Mesendoderm (in vitro differentiated cells): ENCODE data around the gene PRM3.

Experiments used
- DNase-seq: peaks from one replicate; pipeline ENCODE4 v3.0.0; 2013
- H2AK5ac ChIP-seq: 2 replicates; pipeline ENCODE4 v1.6.1; 2013; ENCODE audit warnings: low read length, inconsistent platforms
- H2BK120ac ChIP-seq: 2 replicates; pipeline ENCODE4 v1.6.1; 2013; ENCODE audit warnings: low read depth, mild to moderate bottlenecking, low read length, moderate library complexity, mixed read lengths
- H2BK15ac ChIP-seq: replicated peaks from 2 replicates; pipeline ENCODE4 v1.6.1; 2013; ENCODE audit warnings: low read depth, mild to moderate bottlenecking, moderate library complexity
- H2BK5ac ChIP-seq: 2 replicates; pipeline ENCODE4 v1.6.1; 2013; ENCODE audit warnings: low read length, inconsistent platforms
- H3K18ac ChIP-seq: 2 replicates; pipeline ENCODE4 v1.6.1; 2013; ENCODE audit warnings: mild to moderate bottlenecking, low read length, mixed read lengths
- H3K23ac ChIP-seq: one replicate; pipeline ENCODE4 v1.6.1; 2013; ENCODE audit warnings: low read length
- H3K27ac ChIP-seq: 2 replicates; pipeline ENCODE4 v1.5.1; 2013; ENCODE audit warnings: low read depth, mild to moderate bottlenecking, inconsistent platforms, low read length, moderate library complexity
- H3K27me3 ChIP-seq: 2 replicates; pipeline ENCODE4 v1.6.1; 2013; ENCODE audit warnings: low read length, control low read depth, mild to moderate bottlenecking, inconsistent platforms; ENCODE audit not compliant: insufficient read depth, poor library complexity
- H3K36me3 ChIP-seq: 2 replicates; pipeline ENCODE4 v1.6.1; 2013; ENCODE audit warnings: low read length, inconsistent platforms; ENCODE audit not compliant: control insufficient read depth, insufficient read depth
- H3K4ac ChIP-seq: one replicate; pipeline ENCODE4 v1.6.1; 2013; ENCODE audit warnings: low read depth, mild to moderate bottlenecking, low read length, moderate library complexity
- H3K4me1 ChIP-seq: 2 replicates; pipeline ENCODE4 v1.6.1; 2013; ENCODE audit warnings: low read depth, low read length, inconsistent platforms; ENCODE audit not compliant: control insufficient read depth
- H3K4me2 ChIP-seq: 2 replicates; pipeline ENCODE4 v1.6.1; 2013; ENCODE audit warnings: low read length
- H3K4me3 ChIP-seq: 2 replicates; pipeline ENCODE4 v1.5.1; 2013; ENCODE audit warnings: mild to moderate bottlenecking, low read length
- H3K56ac ChIP-seq: one replicate; pipeline ENCODE4 v1.6.1; 2013; ENCODE audit warnings: low read length
- H3K79me1 ChIP-seq: 2 replicates; pipeline ENCODE4 v1.6.1; 2013; ENCODE audit warnings: low read length, inconsistent platforms
- H3K79me2 ChIP-seq: 2 replicates; pipeline ENCODE4 v1.6.1; 2013; ENCODE audit warnings: mild to moderate bottlenecking, low read length; ENCODE audit not compliant: control insufficient read depth, insufficient read depth
- H3K9ac ChIP-seq: 2 replicates; pipeline ENCODE4 v1.6.1; 2013; ENCODE audit warnings: low read length, inconsistent platforms
- H4K5ac ChIP-seq: one replicate; pipeline ENCODE4 v1.6.1; 2013; ENCODE audit warnings: low read length
- H4K8ac ChIP-seq: one replicate; pipeline ENCODE4 v1.6.1; 2013; ENCODE audit warnings: low read depth, mild to moderate bottlenecking, control low read depth, low read length, moderate library complexity
- WGBS: extraction: QIAGEN DNeasy Blood & Tissue Kit; methylation state at CpG from one replicate; pipeline ENCODE4 v1.1.7; 2013; ENCODE audit warnings: low lambda C conversion rate, missing lambda C conversion rate; ENCODE audit not compliant: insufficient coverage; ENCODE audit errors: extremely low coverage; 5-methylcytosine and 5-hydroxymethylcytosine counted together

The PRM3 gene

GRCh38 chr16:11241480-11242204, 31.8 kb downstream of the PRM3 start:
- Histone ChIP-seq H3K79me2 (no peaks in the 10 kb centered on the region), H3K4ac (no peak overlapping the region), H3K36me3 (no peaks in the 10 kb centered on the region), H3K23ac (no peak overlapping the region), H2BK15ac (no peak overlapping the region), H3K4me2 (no peak overlapping the region), H2AK5ac (no peak overlapping the region), H4K8ac (no peak overlapping the region), H3K79me1 (no peaks in the 10 kb centered on the region), H3K4me3 (no peak overlapping the region), H3K4me1 (no peaks in the 10 kb centered on the region), H2BK120ac (no peak overlapping the region), H3K18ac (no peak overlapping the region), H2BK5ac (no peak overlapping the region), H4K5ac (no peak overlapping the region), H3K9ac (no peak overlapping the region), H3K27ac (no peak overlapping the region), H3K56ac (no peak overlapping the region), H3K27me3 (no peaks in the 10 kb centered on the region)
- DNase-seq = no peak
- no CpG with 5 or more reads among the region's 5 CpGs for WGBS

GRCh38 chr16:11240636-11241473, 32.6 kb downstream of the PRM3 start:
- Histone ChIP-seq H3K79me2 (no peaks in the 10 kb centered on the region), H4K8ac (no peak overlapping the region), H4K5ac (no peak overlapping the region), H3K23ac (no peak overlapping the region), H3K4ac (no peak overlapping the region), H3K4me2 (no peak overlapping the region), H2AK5ac (no peak overlapping the region), H3K18ac (no peak overlapping the region), H3K36me3 (no peaks in the 10 kb centered on the region), H3K9ac (no peak overlapping the region), H3K27me3 (no peaks in the 10 kb centered on the region), H3K4me3 (no peak overlapping the region), H3K27ac (no peak overlapping the region), H2BK5ac (no peak overlapping the region), H2BK15ac (no peak overlapping the region), H3K79me1 (no peaks in the 10 kb centered on the region), H3K4me1 (no peaks in the 10 kb centered on the region), H2BK120ac (no peak overlapping the region), H3K56ac (no peak overlapping the region)
- no peak for DNase-seq
- WGBS = no CpG with 5 or more reads among the region's 10 CpGs

GRCh38 chr16:11239644-11240632, 33.5 kb downstream of the PRM3 start:
- H3K79me2 ChIP-seq = no peaks in the 10 kb centered on the region
- H4K5ac ChIP-seq = no peak overlapping the region
- no peak overlapping the region for H3K4me3 ChIP-seq
- no peak overlapping the region for H3K9ac ChIP-seq
- no peak for DNase-seq
- H3K4me1 ChIP-seq = no peaks in the 10 kb centered on the region
- no peak overlapping the region for H3K23ac ChIP-seq
- no peak overlapping the region for H2AK5ac ChIP-seq
- no peak overlapping the region for H2BK5ac ChIP-seq
- no peak overlapping the region for H3K56ac ChIP-seq
- H3K18ac ChIP-seq = no peak overlapping the region
- no peak overlapping the region for H3K27ac ChIP-seq
- no peak overlapping the region for H4K8ac ChIP-seq
- no CpG with 5 or more reads among the region's 10 CpGs for WGBS
- no peaks in the 10 kb centered on the region for H3K27me3 ChIP-seq
- H2BK120ac ChIP-seq = no peak overlapping the region
- H3K4me2 ChIP-seq = no peak overlapping the region
- no peak overlapping the region for H2BK15ac ChIP-seq
- H3K79me1 ChIP-seq = no peaks in the 10 kb centered on the region
- H3K4ac ChIP-seq = no peak overlapping the region
- no peaks in the 10 kb centered on the region for H3K36me3 ChIP-seq

GRCh38 chr16:11238272-11239202, 34.9 kb downstream of the PRM3 start:
- Histone ChIP-seq H3K4me2 (no peak overlapping the region), H3K18ac (no peak overlapping the region), H3K4ac (no peak overlapping the region), H2BK120ac (no peak overlapping the region), H3K4me1 (no peaks in the 10 kb centered on the region), H2AK5ac (no peak overlapping the region), H3K36me3 (no peaks in the 10 kb centered on the region), H3K23ac (no peak overlapping the region), H4K8ac (no peak overlapping the region), H3K79me2 (no peaks in the 10 kb centered on the region), H3K27ac (no peak overlapping the region), H3K27me3 (no peaks in the 10 kb centered on the region), H2BK15ac (no peak overlapping the region), H2BK5ac (no peak overlapping the region), H3K56ac (no peak overlapping the region), H4K5ac (no peak overlapping the region), H3K4me3 (no peak overlapping the region), H3K79me1 (no peaks in the 10 kb centered on the region), H3K9ac (no peak overlapping the region)
- peak; percentile 55 for DNase-seq
- no CpG with 5 or more reads among the region's 15 CpGs for WGBS
